Measurements from ENCODE around the gene TCERG1L. TPM values are rescaled to one million over a fixed set of nuclear protein-coding genes. Genes with fewer than 3 reads are reported as not detected.
"Not testable (repeated sequence)": the region's sequence is repeated elsewhere in the genome, so short reads cannot be mapped to it uniquely, and the experiment has no call there.

Gene TCERG1L
- total RNA-seq, 2 experiments from 2014 or later, result 0.70 to 0.80 TPM

DNA sequence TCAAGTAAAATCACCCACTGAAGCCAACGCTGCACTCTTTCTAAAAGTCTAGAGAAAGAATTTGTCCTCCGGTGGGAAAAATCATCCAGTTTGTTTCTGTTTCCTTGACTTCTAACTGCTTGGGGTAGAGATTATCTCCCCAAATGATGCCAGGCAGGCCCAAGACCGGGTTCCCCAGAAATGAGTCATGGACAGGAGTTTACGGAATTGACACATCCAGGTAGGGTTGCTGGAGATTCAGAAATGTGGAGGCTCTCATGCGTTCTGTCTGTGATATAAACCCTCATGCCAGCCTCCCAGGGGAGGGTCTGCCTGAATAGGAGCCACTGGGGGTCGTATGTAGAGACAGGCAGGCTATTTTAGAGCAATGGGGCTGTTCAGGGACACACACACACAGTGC, 230.9 kb downstream of the TCERG1L start:
- POLR2A ChIA-PET, result no interaction called here
- CTCF ChIA-PET, result no interaction called here

DNA sequence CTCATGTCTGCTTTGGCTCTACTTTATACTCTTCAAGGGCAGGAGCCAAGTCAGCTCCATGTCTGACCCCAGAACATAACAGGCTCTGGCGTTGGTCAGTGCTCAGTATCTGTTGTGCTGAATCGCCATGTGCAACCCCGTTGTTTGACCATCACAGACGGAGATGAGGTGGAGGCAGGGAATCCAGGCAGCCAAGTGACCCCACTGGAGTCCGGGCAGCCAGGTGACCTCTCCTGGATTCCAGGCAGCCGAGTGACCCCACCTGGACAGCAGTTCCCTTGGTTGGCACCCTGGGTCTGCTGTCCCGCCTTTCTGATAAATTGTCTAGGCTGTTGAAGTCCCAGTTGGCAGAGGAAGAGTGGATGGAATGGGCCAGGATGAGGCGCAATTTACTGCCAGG, 232.2 kb downstream of the TCERG1L start:
- ChIA-PET POLR2A (no interaction called here), CTCF (no interaction called here)

DNA sequence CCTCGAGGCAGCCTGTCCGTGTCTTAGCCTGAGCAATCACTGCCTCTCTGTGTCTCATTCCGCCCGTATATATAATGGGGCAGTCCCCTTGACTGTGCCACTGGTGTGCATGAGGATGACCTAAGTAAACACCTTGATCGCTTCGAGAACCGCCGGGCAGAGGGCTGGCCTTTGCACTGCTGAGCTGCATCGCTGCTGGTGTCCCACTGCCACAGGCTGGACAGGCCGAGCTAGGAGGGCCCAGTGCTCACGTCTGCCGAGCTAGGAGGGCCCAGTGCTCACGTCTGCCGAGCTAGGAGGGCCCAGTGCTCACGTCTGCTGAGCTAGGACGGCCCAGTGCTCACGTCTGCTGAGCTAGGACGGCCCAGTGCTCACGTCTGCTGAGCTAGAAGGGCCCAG, 232.6 kb downstream of the TCERG1L start:
- CTCF ChIA-PET, POLR2A ChIA-PET: not testable (repeated sequence)

DNA sequence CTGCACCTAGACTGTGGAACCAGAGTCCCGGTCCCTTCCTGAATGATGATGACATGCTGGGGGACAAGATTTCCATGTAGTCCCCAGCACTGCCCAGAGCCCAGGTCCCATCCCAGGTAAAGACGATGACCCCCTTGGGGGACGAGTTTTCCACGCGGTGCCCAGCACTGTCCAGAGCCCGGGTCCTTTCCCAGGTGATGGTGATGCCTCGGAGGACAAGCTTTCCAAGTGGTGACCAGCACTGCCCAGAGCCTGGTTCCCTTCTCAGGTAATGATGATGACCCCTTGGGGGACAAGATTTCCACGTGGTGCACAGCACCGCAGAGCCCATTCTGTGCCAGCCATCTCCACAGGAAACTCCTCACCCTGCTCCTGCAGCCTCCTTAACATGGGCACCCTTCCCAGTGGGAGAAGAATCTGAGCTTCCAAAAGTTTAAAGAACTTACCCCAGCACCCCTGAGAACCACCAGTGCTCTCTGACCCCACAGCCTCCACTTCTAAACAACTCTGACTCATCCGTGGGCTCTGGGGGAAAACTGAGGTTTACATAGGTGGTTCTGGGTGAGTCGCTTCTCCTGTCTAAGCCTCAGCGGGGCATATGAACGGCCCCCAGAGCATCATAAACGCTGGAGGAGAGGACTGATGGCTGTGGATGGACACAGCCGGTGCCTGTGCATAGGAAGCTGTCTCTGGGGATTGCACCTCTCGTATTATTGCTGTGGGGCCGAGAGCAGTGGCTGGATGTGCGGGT, 233.2 kb downstream of the TCERG1L start:
- ChIA-PET CTCF (no interaction called here), POLR2A (no interaction called here)

DNA sequence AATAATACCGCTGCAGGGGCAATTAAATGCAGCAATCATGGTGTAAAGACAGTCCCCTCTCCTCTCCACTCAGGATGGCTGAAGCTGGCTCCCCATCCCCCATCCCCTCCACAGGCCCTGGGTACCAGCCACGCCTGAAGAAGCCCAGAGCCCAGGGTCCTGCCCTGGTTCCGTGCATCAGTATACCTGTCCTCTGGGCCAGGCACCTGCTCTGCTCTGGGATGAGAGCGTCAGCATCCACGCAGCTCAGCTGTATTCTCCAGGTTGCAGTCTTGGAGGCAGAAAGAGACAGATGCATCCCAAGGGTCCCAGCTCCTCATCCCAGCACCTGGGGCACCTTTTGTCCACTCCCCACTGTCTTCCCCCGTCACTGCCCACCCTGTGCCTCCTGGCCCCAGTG, 233.8 kb downstream of the TCERG1L start:
- CTCF ChIA-PET, result no interaction called here
- POLR2A ChIA-PET, result no interaction called here

DNA sequence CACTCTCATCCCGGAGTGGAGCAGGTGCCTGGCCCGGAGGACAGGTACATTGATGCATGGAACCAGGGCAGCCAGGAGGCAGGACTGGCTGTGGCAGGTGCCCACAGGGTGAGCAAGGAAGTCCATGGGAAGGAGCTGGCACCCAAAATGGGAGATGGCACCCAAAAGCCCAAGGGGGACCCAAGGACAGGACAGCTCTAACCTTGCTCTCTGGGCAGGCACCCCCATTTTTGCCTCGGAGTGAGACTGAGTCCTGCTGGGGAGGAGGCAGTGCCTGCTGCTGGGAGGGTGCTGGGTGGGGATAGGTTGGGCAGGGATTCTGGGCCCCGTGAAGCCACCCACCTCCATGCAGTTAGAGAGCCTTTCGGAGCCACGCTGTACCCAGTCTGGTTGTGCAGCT, 234.5 kb downstream of the TCERG1L start:
- CTCF ChIA-PET, result no interaction called here

DNA sequence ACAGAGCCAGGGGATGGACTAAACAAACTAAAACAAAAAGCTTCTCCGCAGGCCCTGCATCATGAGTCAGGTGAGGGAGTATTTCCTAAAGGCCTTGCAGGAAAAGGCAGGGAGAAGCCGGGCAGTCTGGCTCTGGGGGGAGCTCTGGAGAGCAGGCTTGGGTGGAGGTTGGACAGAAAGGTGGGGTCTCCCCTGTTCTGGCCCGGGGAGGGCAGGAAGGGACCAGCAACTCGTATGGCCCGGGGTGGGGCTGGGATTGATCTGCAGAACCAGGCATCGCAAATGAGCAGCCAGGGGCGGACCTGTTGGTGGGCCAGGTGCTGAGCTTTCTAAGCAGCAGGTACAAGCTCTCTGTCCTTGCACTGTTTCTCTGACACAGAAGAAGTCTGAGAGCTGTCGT, 235.2 kb downstream of the TCERG1L start:
- POLR2A ChIA-PET, result no interaction called here
- CTCF ChIA-PET, result interaction anchor here (0.5 kb wide), 1 partner anchor 19 kb away, joined by 3 read pairs; no protein-coding TSS in a partner anchor

More for the DNA sequence above, 234.5 kb downstream of the TCERG1L start:
- POLR2A ChIA-PET, result no interaction called here

DNA sequence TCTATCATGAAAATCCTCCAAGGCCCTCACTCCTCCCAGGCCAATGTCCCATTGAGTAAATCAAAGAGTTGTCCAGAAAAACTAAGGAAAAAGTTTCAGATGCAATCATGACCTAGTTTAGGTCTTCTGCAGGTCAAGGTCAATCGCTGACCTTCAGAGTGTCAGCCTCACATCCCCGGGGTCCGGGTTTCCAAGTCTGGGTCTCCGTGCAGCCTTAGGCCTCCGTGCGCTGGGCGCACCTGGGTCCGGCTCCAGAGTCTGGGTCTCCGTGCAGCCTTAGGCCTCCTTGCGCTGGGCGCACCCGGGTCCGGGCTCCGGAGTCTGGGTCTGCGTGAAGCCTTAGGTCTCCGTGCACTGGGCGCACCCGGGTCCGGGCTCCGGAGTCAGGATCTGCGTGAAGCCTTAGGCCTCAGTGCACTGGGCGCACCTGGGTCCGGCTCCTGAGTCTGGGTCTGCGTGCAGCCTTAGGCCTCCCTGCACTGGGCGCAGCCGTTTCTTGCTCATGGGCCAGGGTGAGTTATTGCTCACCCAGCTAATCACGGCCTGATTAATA, 236.2 kb downstream of the TCERG1L start:
- ChIA-PET POLR2A (no interaction called here), CTCF (no interaction called here)

DNA sequence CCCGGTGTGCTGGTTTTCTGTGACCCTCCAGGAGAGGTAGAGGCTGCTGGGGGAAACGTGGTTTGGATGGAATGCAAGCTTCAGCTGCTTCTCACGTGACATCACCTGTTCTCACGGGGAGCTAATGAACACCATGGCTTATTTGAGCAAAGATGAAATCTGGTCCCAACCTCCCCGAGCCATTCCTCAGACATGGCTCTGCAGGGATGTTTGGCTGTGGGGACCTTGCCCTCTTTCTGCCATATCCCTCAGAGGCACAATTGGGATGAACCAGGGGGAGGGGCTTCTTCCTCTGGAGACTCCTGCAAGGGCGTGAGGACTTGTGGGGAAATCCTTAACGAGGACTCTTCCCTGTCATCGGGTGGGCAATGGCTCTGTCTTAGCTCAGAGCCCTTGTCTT, 236.8 kb downstream of the TCERG1L start:
- ChIA-PET POLR2A (no interaction called here), CTCF (no interaction called here)

DNA sequence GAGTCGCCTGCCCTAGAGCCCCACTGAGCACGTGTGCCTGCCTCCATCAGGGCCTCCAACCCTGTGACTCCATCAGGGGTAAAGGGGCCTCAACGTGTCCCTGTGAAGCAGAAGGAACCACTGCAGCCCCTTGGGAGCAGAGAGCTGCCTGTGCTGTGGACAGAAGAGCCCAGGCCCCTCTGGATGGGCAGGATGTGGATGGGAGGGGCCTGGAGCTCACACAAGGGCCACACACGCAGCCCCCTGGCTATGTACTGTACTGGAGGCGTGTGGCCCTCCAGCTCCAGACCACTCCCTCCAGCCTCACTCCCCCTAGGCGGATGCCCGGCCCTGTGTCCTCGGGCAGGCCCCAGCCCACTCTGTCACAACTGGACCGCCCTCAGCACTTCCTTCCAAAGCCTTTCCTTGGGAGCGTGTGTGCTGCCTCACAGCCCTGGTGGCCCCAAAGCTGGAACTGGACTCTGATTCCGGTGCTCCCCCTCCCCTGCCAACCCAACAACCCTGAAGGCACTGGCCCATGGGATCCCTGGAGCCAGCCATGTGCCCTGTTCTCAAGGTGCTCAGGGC, 238.0 kb downstream of the TCERG1L start:
- ChIA-PET POLR2A (no interaction called here), CTCF (no interaction called here)

DNA sequence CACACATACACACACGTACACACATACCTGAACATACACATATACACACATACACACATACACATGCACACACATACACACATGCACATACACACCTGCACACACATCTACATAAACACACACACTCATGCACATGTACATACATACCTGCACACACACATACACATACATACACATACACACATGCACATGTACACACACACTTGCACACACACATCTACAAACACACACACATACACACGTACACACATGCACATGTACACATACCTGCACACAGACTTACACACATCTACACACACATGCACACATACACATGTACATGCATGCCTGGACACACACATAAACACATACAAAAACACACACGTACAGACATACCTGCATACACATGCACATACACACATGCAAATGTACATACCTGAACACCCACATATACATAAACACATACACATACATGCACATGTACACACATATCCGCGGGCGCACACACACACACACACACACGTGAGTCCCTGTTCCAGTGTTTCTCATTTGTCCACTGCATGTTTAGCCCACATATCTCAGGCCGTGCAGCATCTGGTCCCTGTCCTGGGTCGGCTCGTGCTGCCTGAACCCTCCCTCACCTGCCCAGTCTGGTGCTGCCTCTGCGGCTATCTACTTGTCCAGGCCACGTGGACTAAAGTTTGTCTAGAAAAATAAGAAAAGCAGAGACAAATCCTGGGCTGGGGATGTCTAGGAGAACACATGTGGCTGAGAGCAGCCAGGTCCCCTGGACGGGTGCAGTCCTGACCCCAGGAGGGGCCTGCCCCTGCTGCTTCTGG, 238.7 kb downstream of the TCERG1L start:
- CTCF ChIA-PET, result no interaction called here
- POLR2A ChIA-PET, result no interaction called here

DNA sequence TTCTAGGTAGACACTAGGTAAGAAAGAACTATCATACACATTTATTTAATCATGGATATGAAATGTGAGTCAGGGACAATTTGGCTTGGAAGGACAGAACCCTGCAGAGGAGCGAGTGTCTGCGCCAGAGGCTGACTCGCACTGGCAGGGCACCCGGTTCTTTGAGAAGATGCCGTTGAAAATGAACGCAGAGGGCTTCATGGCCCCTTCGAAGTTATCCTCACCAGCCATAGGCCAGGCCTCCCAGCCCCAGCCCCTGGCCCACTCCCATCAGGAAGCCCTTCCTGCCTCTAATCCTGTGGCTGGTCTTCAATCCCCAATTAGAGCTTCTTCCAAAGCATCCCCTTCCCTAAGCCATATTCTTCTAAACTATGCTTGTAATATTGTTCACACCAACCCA, 239.8 kb downstream of the TCERG1L start:
- ChIA-PET POLR2A (no interaction called here), CTCF (no interaction called here)

DNA sequence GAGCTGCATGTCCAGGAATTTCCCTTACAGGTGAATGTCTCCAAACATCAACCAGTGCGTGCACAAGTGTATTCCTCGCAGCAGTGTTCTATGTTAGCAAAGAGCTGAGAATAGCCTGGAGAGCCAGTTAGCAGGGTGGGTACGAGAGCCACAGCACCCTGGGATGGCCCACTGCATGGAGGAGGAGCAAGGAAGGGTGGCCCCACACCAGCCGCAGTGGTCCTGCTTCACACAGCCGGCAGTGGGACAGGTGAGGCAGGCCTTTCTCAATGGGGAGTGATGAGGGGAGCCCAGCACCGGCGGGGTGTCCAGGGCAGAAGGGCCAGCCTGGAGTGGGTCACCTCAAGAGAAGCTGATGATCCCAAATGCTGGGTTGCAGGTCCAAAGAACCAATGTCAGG, 240.7 kb downstream of the TCERG1L start:
- ChIA-PET CTCF (no interaction called here), POLR2A (no interaction called here)

DNA sequence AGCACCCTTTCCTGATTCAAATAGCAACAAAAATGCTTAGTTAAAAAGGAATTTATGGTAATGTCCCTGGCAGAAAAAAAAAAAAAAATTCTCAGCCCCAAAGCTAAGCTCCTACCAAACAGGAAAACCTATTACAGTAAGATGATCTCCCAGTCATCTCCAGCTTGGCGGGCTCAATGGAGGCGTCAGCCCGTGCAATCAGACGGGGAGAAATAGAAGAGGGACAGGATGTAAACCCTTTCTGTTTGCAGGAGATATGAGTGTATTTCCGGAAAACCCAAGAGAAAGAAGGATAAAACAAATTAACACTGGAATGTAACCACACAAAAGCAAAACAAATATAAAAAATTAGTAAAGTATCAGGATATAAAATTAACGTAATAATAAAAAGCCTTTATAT, 242.8 kb downstream of the TCERG1L start:
- CTCF ChIA-PET, result no interaction called here
- POLR2A ChIA-PET, result no interaction called here

DNA sequence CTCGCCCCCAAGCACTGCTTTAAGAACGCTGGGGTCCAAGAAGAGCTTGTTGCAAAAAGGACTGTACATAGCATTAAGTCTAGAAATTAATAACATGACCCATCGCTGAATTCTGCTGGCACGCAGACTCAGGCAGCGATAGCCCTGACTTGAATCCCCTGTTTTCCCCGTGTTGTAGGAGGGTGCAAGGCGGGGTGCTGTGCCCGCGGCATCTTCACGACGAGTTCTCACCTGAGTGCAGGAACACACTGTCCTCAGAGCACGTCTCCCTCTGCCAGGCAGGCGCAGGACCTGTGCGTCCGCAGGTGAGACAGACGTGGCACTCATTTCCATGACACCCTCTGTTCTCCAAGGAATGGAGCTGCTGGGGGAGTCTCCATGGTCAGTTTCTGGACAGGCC, 243.2 kb downstream of the TCERG1L start:
- ChIA-PET POLR2A (no interaction called here), CTCF (no interaction called here)

DNA sequence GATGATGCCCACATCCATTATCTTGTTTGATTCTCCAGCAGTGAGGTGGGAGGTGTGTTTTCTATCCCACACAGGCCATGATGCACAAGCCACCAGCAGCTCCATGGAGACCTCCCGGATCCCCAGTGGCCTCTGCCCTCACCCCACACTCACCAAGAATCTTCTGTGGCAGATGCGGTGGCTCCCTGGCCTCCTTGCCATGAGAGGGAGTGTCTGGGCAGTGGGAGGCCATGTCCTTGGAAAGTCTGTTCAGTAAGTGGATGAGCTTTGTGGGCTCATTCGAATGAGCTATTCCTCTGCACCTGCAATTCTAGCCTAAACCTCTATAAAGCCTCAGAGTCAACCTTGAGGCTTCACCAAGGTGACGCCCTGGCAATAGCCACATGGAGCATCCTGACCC, 243.8 kb downstream of the TCERG1L start:
- ChIA-PET POLR2A (no interaction called here), CTCF (no interaction called here)

DNA sequence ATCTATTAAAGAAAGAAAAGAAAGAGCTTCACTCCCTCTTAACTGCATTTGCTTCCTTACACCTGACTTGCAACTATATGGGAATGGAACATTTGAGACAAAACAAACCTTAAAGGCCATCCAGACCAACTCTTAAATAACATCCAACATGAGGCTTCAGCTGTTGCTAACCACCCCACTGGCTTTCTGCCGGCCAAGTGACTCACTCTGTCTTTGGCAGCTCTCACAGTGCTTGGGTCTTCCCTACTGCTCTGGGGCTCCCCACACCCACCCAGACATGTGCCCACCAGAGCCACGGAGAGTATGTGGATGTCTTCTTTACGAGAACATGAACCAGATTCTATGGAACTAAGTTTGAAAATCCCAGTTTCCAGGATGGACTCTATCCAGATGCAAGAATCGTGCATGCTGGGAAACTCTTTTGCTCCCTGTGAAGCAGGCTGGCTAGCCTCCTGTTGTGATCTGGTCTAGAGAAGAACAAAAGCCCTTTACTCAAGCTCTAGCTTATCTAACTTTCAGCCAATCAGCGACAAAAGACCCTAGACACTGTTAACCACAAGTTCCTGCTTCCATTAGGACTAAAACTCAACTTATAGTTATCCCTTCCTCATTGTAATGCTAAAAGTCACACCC, 245.7 kb downstream of the TCERG1L start:
- POLR2A ChIA-PET, result no interaction called here
- CTCF ChIA-PET, result no interaction called here

DNA sequence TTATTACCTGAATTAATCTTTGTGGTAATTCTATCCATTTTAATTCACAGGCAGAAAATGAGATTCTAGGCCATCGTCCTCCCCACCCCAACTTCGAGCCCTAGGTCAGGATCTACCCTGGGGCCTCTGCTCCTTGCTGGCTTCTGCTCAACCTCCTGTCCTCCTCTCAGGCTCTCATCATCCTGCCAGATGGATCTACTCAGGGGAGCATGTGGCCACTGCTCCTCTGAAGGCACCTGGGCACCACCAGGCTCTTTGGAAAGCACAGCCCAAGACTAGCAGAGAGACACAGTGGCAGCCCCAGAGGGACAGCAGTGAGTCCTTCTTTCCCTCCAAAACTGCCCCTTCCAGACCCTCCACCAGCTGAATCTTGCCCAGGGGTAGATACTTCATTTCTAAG, 248.2 kb downstream of the TCERG1L start:
- CTCF ChIA-PET, result no interaction called here
- POLR2A ChIA-PET, result no interaction called here

DNA sequence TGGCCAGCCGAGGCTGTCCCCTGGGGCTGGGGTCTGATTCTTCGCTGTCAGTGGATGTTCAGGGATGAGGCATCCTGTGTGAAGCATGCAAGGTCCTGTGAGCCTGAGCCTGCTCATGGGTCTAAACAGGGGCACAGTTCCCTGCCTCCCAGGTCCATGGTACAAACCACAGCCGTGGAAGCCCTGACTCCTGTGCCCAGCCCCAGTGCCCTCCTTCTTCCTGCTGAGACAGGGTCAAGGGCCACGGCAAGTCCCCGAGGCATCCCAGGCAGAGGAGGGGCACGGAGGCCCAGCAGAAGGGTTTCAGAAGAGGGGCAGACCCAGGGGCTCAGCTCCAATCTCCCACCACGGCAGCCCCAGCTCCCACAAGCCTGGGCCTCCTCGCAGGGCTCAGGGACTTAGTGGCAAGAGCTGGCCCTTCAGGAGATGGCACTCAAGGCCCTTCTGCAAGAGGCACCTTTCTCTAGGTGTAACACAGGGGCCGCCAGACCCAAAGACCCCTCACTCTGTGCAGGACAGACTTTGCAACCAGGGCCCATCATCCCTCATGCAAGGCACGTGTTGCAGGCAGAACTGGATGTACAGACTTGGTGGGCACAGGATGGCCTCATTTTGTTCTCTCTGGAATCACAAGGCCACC, 248.8 kb downstream of the TCERG1L start:
- POLR2A ChIA-PET, result no interaction called here

DNA sequence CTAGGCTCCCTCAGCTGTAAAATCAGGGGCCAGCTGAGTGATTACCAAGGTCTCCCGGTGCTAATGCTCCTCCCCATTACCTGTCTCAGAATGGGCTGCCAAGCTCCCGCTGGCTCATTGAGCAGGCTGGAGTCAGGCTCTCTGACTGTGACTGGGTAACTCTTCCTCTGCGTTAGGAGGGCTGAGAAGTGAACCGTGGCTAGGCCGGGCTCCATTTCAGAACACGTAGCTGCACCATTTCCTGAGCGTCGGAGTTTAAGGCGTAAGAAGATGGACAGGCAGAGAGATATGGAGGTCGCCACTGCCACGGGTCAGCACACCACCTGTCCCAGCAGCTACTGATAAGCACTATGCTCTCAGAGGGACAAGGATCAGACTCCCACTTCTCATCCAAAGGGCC, 250.3 kb downstream of the TCERG1L start:
- POLR2A ChIA-PET, result no interaction called here
- CTCF ChIA-PET, result no interaction called here

More for the DNA sequence above, 248.8 kb downstream of the TCERG1L start:
- CTCF ChIA-PET, result no interaction called here

Measured in activated CD8-positive, alpha-beta memory T cell treated with anti-CD3 and anti-CD28 coated beads for 36 hours (primary cell).